Osteoblast (primary cell): ENCODE data around the gene NRG2. TPM values are rescaled to one million over a fixed set of nuclear protein-coding genes. Genes with fewer than 3 reads are reported as not detected.

Experiments used
- DNase-seq: peaks from one replicate; pipeline ENCODE4 v3.0.0; 2011; ENCODE audit warnings: low spot score, mixed read lengths; ENCODE audit not compliant: insufficient read length; ENCODE audit errors: missing footprints
- H2AFZ ChIP-seq: 2 replicates; pipeline ENCODE4 v1.6.0; 2011; ENCODE audit warnings: mild to moderate bottlenecking, low read length
- H3K27ac ChIP-seq: 2 replicates; pipeline ENCODE4 v1.5.1; 2011; ENCODE audit warnings: mild to moderate bottlenecking, low read depth, low read length, moderate library complexity
- H3K27me3 ChIP-seq: 2 replicates; pipeline ENCODE4 v1.6.0; 2012; ENCODE audit warnings: mild to moderate bottlenecking, control low read depth, inconsistent platforms, low read length, moderate library complexity; ENCODE audit not compliant: insufficient read depth
- H3K36me3 ChIP-seq: 2 replicates; pipeline ENCODE4 v1.5.1; 2011; ENCODE audit warnings: mild to moderate bottlenecking, low read length, control low read depth, moderate library complexity; ENCODE audit not compliant: insufficient read depth
- H3K4me1 ChIP-seq: 2 replicates; pipeline ENCODE4 v1.5.1; 2011; ENCODE audit warnings: mild to moderate bottlenecking, low read length, control low read depth, moderate library complexity; ENCODE audit not compliant: insufficient read depth
- H3K4me2 ChIP-seq: 2 replicates; pipeline ENCODE4 v1.6.0; 2011; ENCODE audit warnings: mild to moderate bottlenecking, low read length; ENCODE audit not compliant: insufficient read depth
- H3K4me3 ChIP-seq: fragments of 200-600 bp; sonication (generic); 3 replicates; pipeline ENCODE4 v1.5.1; 2012; ENCODE audit warnings: mild to moderate bottlenecking, low read length, inconsistent platforms; ENCODE audit not compliant: insufficient read depth
- H3K79me2 ChIP-seq: 2 replicates; pipeline ENCODE4 v1.6.0; 2012; ENCODE audit warnings: mild to moderate bottlenecking, low read length, control low read depth, inconsistent platforms; ENCODE audit not compliant: insufficient read depth
- H3K9me3 ChIP-seq: 2 replicates; pipeline ENCODE4 v1.5.1; 2011; ENCODE audit warnings: low read depth, low read length, control low read depth
- H4K20me1 ChIP-seq: 2 replicates; pipeline ENCODE4 v1.6.0; 2012; ENCODE audit warnings: mild to moderate bottlenecking, low read length, control low read depth; ENCODE audit not compliant: insufficient read depth
- total RNA-seq: library from RNA; depleted of rRNA; stranded (reverse); fragments of >200 nt; gene quantifications from 2 replicates; pipeline ENCODE4 v1.2.3, GENCODE V29; 2012
- TF ChIP-seq, protein P1 (sequence below): IDR thresholded peaks from 2 replicates; pipeline ENCODE4 v1.5.1; 2011; ENCODE audit warnings: mild to moderate bottlenecking, low read depth, low read length, moderate library complexity; ENCODE audit errors: extremely low read depth

NRG2 gene
- total RNA-seq, 1 donor: 0.72 TPM

DNA sequence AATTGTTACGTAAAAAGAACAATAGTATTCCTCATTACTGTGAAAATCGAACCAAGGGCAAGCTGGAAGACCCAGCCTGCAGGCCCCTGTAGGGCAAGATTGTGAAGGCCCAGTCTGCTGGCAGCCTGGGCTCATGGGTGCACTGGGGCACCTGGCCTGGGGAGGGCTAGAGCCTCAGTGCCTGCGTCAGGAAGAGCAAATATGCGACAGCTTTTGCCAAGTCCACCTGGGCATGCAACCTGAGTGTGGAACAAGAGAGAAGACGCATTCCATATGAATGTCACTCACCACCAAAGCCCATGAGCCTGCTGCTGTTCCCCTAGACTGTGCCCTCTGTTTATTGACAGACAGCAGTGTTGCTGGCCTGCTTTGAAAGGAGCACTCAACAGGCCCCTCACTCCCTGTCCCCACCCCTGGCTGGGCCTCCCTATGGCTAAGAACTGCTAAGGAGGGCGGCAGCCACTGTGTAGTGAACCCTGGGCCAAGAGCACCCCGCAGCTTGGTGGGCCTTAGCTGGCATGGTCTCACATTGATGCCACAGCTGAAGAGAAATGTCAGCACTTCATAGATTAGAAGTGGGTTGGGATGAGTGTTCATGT, 219.2 kb downstream of the NRG2 start:
- TF ChIP-seq, protein P1, sequence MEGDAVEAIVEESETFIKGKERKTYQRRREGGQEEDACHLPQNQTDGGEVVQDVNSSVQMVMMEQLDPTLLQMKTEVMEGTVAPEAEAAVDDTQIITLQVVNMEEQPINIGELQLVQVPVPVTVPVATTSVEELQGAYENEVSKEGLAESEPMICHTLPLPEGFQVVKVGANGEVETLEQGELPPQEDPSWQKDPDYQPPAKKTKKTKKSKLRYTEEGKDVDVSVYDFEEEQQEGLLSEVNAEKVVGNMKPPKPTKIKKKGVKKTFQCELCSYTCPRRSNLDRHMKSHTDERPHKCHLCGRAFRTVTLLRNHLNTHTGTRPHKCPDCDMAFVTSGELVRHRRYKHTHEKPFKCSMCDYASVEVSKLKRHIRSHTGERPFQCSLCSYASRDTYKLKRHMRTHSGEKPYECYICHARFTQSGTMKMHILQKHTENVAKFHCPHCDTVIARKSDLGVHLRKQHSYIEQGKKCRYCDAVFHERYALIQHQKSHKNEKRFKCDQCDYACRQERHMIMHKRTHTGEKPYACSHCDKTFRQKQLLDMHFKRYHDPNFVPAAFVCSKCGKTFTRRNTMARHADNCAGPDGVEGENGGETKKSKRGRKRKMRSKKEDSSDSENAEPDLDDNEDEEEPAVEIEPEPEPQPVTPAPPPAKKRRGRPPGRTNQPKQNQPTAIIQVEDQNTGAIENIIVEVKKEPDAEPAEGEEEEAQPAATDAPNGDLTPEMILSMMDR: no peak
- no peaks in the 10 kb centered on the region for H3K79me2 ChIP-seq
- no peak overlapping the region for H3K4me3 ChIP-seq
- peaks cover 17% of the 10 kb centered on the region for H3K27me3 ChIP-seq
- H3K9me3 ChIP-seq: no peaks in the 10 kb centered on the region
- DNase-seq: peak; percentile 55
- no peak overlapping the region for H2AFZ ChIP-seq
- no peak overlapping the region for H3K27ac ChIP-seq
- no peaks in the 10 kb centered on the region for H3K36me3 ChIP-seq
- no peaks in the 10 kb centered on the region for H4K20me1 ChIP-seq
- no peaks in the 10 kb centered on the region for H3K4me1 ChIP-seq
- no peak overlapping the region for H3K4me2 ChIP-seq

DNA sequence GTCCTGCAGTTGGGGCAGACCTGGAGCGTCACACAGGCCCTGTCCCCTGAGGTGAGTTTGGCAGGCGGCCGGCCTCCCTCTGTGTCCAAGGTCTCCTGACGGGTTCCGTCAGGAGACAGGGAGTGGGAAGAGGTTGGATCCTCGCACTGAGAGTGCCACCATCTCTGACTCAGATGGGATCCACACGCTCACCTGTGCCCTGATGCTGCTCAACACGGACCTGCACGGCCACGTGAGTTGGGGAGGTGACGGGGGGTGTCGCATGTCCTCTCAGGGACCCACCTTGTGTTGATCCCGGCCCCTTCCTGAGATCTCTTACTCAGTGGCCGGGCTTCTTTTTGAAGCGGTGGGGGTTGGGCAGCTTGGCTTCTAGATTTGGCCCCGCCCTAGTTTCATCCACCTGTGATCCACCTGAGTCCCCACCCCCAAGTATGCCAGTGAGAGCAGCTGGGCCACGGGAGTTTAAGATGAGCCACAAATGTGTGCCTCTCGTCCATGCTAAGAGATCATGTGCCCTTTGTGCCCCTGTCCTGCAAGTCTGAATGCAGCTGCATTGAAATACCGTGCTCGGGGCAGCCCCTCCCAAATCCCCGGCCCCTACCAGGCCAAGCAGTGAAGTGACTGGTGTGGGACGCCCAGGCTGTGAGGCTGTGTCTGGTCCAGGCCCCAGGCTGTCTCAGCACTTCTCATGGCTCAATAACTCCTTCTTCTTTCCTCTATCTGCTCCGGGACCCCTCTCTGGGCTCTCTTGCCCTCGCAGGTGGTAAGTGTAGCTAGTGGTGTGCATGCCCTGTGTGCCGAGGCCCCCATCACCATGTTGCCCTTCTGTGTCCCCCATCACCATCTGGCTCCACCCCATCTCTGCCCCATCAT, 220.3 kb downstream of the NRG2 start:
- TF ChIP-seq, protein P1: no peak
- H3K9me3 ChIP-seq: no peaks in the 10 kb centered on the region
- DNase-seq: peak; percentile 27
- H3K27ac ChIP-seq: no peak overlapping the region
- H2AFZ ChIP-seq: no peak overlapping the region
- no peaks in the 10 kb centered on the region for H4K20me1 ChIP-seq
- H3K27me3 ChIP-seq: peaks cover 12% of the 10 kb centered on the region
- H3K4me1 ChIP-seq: no peaks in the 10 kb centered on the region
- no peak overlapping the region for H3K4me2 ChIP-seq
- no peaks in the 10 kb centered on the region for H3K36me3 ChIP-seq
- H3K79me2 ChIP-seq: no peaks in the 10 kb centered on the region
- no peak overlapping the region for H3K4me3 ChIP-seq

DNA sequence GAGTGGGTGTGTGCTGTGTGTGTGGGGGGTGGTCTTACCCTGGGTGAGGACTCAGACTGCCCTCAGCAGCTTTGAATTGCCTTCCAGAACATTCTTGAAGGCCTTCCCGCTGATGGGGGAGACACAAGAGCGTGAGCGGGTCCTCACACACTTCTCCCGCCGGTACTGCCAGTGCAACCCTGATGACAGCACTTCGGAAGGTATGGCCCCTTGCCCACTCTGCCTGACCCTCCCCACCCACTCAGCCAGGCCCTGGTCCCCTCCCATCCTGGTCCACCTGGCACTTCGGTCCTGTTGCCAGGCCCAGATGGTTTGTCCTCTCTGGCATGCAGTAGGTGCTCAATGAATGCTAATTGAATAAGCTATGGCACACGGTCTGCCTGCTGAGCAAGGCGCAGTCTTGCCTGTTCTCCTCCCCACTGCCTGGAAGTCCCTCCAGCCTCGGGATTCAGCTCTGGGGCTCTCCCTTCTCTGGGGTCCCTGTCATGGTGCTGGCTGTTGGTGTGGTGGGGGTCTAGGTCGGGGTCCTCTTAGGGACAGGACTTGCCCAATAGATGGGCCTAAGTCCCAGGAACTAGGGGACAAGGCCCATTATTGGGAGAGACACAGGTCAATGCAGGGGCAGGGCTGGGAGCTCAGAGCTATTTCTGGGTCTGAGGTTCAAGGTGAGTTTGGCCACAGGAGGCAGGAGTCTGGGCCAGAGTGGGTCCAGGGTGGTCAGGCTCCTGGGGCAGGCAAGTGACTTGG, 221.1 kb downstream of the NRG2 start:
- Histone ChIP-seq H3K9me3 (no peaks in the 10 kb centered on the region), H4K20me1 (no peaks in the 10 kb centered on the region), H3K36me3 (no peaks in the 10 kb centered on the region), H3K4me2 (no peak overlapping the region), H3K4me1 (no peaks in the 10 kb centered on the region), H3K4me3 (no peak overlapping the region), H2AFZ (no peak overlapping the region), H3K27me3 (peaks cover 12% of the 10 kb centered on the region), H3K27ac (no peak overlapping the region), H3K79me2 (no peaks in the 10 kb centered on the region)
- DNase-seq: peak; percentile 66
- TF ChIP-seq, protein P1: no peak
